Measurements from ENCODE around the gene TSR3. TPM values are rescaled to one million over a fixed set of nuclear protein-coding genes. Genes with fewer than 3 reads are reported as not detected.
A peak's percentile ranks its signal among the peaks of the same experiment; 100 is the strongest.
"Not testable (repeated sequence)": the region's sequence is repeated elsewhere in the genome, so short reads cannot be mapped to it uniquely, and the experiment has no call there.

Gene TSR3
- total and polyA plus RNA-seq, 2 experiments from 2014 or later: 119 to 173 TPM

- H3K27ac ChIP-seq: no peak overlapping the region
- DNase-seq (ENCODE audit: low read depth in 1 of 2, low spot score in 1 of 2): no peak
- H3K4me3 ChIP-seq: no peak overlapping the region
- no peaks in the 10 kb centered on the region for H3K4me1 ChIP-seq (ENCODE audit: low read depth)
- H3K9me3 ChIP-seq (ENCODE audit: low read depth): no peaks in the 10 kb centered on the region
- peaks cover 50% of the 10 kb centered on the region for H3K27me3 ChIP-seq
- no peaks in the 10 kb centered on the region for H3K36me3 ChIP-seq
- TF ChIP-seq CTCF (IDR thresholded peaks at IDR 0.05; ENCODE audit: low read depth, low read length): peak; percentile 48
Measured at GRCh38 chr16:1330260-1330914, 21.3 kb downstream of the TSR3 start.

- not testable (repeated sequence) for H3K36me3 ChIP-seq; H3K27ac ChIP-seq; DNase-seq (ENCODE audit: low read depth in 1 of 2, low spot score in 1 of 2); H3K4me3 ChIP-seq; H3K9me3 ChIP-seq (ENCODE audit: low read depth); H3K4me1 ChIP-seq (ENCODE audit: low read depth)
- peaks cover 36% of the 10 kb centered on the region for H3K27me3 ChIP-seq
Measured at GRCh38 chr16:1328961-1329360, 22.7 kb downstream of the TSR3 start.

- not testable (repeated sequence) for DNase-seq (ENCODE audit: low read depth in 1 of 2, low spot score in 1 of 2); H3K4me1 ChIP-seq (ENCODE audit: low read depth); H3K27ac ChIP-seq
Measured at GRCh38 chr16:1328136-1328535, 23.5 kb downstream of the TSR3 start.

GRCh38 chr16:1327619-1327947, 24.1 kb downstream of the TSR3 start:
- Histone ChIP-seq H3K9me3 (ENCODE audit: low read depth) (no peaks in the 10 kb centered on the region), H3K27ac (no peak overlapping the region), H3K4me3 (no peak overlapping the region), H3K27me3 (peaks cover 22% of the 10 kb centered on the region), H3K4me1 (ENCODE audit: low read depth) (no peaks in the 10 kb centered on the region), H3K36me3 (peaks cover 4% of the 10 kb centered on the region)
- no peak for TF ChIP-seq CTCF (IDR thresholded peaks at IDR 0.05; ENCODE audit: low read depth, low read length)
- DNase-seq (ENCODE audit: low read depth in 1 of 2, low spot score in 1 of 2): no peak

More at GRCh38 chr16:1328136-1328535, 23.5 kb downstream of the TSR3 start:
- H3K36me3 ChIP-seq; H3K4me3 ChIP-seq; H3K9me3 ChIP-seq (ENCODE audit: low read depth): not testable (repeated sequence)
- peaks cover 28% of the 10 kb centered on the region for H3K27me3 ChIP-seq

GRCh38 chr16:1326946-1327618, 24.6 kb downstream of the TSR3 start:
- Histone ChIP-seq H3K9me3 (ENCODE audit: low read depth) (no peaks in the 10 kb centered on the region), H3K4me1 (ENCODE audit: low read depth) (no peaks in the 10 kb centered on the region), H3K27ac (no peak overlapping the region), H3K27me3 (peaks cover 17% of the 10 kb centered on the region), H3K4me3 (no peak overlapping the region), H3K36me3 (peaks cover 4% of the 10 kb centered on the region)
- DNase-seq (ENCODE audit: low read depth in 1 of 2, low spot score in 1 of 2): no peak
- no peak for TF ChIP-seq CTCF (IDR thresholded peaks at IDR 0.05; ENCODE audit: low read depth, low read length)

GRCh38 chr16:1326391-1326790, 25.3 kb downstream of the TSR3 start:
- Histone ChIP-seq H3K36me3 (peaks cover 4% of the 10 kb centered on the region), H3K4me3 (no peak overlapping the region), H3K27ac (no peak overlapping the region), H3K27me3 (peaks cover 10% of the 10 kb centered on the region), H3K9me3 (ENCODE audit: low read depth) (no peaks in the 10 kb centered on the region), H3K4me1 (ENCODE audit: low read depth) (no peaks in the 10 kb centered on the region)
- no peak for DNase-seq (ENCODE audit: low read depth in 1 of 2, low spot score in 1 of 2)
- TF ChIP-seq CTCF (IDR thresholded peaks at IDR 0.05; ENCODE audit: low read depth, low read length): no peak
